ENCODE measurements around the gene CX3CL1. TPM values are rescaled to one million over a fixed set of nuclear protein-coding genes. Genes with fewer than 3 reads are reported as not detected.
A peak's percentile ranks its signal among the peaks of the same experiment; 100 is the strongest.

The CX3CL1 gene
- total and polyA plus RNA-seq, 7 experiments from 2014 or later, result not detected

DNA sequence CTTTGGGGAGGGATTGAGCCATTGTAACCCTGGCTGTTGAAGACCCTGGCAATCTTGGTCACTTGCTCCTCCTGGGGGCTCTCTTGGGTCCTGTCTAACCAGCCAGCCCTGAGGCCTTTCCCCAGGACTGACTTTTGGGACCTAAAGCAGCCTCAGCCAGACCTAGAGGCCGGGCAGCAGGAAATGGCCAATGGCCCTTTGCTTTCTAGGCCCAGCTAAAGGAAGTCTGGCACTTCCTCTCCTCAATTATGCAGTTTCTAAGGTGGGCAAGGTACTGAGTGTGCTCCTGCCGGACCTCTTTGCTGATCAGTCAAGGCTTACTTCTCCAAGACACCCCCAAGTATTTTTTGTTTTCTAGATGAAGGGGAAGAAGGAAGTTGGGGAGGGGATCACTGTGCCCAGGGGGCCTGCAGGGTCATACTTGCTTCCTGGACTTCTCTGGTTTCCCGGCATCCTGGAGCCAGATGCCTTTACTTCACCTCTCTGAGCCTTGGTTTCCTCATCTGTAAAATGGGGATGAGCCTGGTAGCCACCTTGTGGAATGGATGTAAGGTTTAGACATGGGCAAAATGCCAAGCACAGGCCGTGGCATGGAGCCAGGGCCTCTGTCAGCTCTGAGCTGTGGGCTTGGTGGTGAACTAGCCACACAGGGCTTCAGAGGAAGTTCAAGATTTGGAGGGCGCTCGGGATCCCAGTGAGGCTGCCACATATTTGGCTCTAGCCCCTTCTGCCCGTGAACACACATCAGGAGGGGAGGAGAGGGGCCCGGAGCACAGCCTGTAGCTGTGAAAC lies 8.6 kb downstream of the CX3CL1 start:
- Mint-ChIP-seq H3K36me3 (no peaks in the 10 kb centered on the region), H3K9me3 (no peaks in the 10 kb centered on the region), H3K4me3 (no peak overlapping the region), H3K27ac (peak overlapping the region in 2 of 9 donors; percentile 2 to 59), H3K4me1 (peaks cover 0 to 9% (median 4%) of the 10 kb centered on the region in 7 donors), H3K27me3 (no peaks in the 10 kb centered on the region)
- Histone ChIP-seq H3K4me3 (ENCODE audit: low read length) (no peak overlapping the region), H3K27me3 (ENCODE audit: control insufficient read depth in 2 of 2, insufficient read depth in 2 of 2, low read length in 2 of 2) (no peaks in the 10 kb centered on the region), H3K9me3 (ENCODE audit: control insufficient read depth in 2 of 3, low read length in 3 of 3) (no peaks in the 10 kb centered on the region), H3K27ac (ENCODE audit: low read depth, low read length) (no peak overlapping the region), H3K4me1 (ENCODE audit: control insufficient read depth in 2 of 2, insufficient read depth in 2 of 2, low read length in 2 of 2) (no peaks in the 10 kb centered on the region), H3K36me3 (ENCODE audit: control insufficient read depth in 2 of 3, insufficient read depth in 3 of 3, low read length in 3 of 3) (no peaks in the 10 kb centered on the region)
- POLR2A ChIA-PET, result no interaction called here
- CTCF ChIA-PET, result no interaction called here
- intact Hi-C loops (cut with micrococcal nuclease), result no loop called here
- ATAC-seq (peak; percentile 26), DNase-seq (peak in 3 of 9 donors; percentile 13 to 16 (median 13))

DNA sequence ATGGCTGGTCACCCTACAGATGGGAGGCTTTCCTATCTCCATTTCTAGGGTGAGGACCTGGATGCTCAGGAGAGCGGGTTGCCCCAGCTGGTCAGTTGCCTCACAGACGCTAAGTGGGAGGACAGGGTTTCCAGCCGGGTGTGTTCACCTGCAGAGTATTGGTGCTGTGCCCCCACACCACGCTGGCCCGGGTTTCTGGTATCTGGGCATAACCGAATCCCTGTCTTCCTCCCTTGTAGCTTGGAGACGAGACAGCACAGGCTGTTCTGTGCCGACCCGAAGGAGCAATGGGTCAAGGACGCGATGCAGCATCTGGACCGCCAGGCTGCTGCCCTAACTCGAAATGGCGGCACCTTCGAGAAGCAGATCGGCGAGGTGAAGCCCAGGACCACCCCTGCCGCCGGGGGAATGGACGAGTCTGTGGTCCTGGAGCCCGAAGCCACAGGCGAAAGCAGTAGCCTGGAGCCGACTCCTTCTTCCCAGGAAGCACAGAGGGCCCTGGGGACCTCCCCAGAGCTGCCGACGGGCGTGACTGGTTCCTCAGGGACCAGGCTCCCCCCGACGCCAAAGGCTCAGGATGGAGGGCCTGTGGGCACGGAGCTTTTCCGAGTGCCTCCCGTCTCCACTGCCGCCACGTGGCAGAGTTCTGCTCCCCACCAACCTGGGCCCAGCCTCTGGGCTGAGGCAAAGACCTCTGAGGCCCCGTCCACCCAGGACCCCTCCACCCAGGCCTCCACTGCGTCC lies 9.7 kb downstream of the CX3CL1 start:
- Histone ChIP-seq H3K4me3 (ENCODE audit: low read length) (no peak overlapping the region), H3K27me3 (ENCODE audit: control insufficient read depth in 2 of 2, insufficient read depth in 2 of 2, low read length in 2 of 2) (no peaks in the 10 kb centered on the region), H3K4me1 (ENCODE audit: control insufficient read depth in 2 of 2, insufficient read depth in 2 of 2, low read length in 2 of 2) (no peaks in the 10 kb centered on the region), H3K36me3 (ENCODE audit: control insufficient read depth in 2 of 3, insufficient read depth in 3 of 3, low read length in 3 of 3) (no peaks in the 10 kb centered on the region), H3K27ac (ENCODE audit: low read depth, low read length) (no peak overlapping the region), H3K9me3 (ENCODE audit: control insufficient read depth in 2 of 3, low read length in 3 of 3) (no peaks in the 10 kb centered on the region)
- Mint-ChIP-seq H3K27ac (no peak overlapping the region), H3K4me1 (peaks cover 0 to 9% (median 4%) of the 10 kb centered on the region in 7 donors), H3K36me3 (no peaks in the 10 kb centered on the region), H3K4me3 (no peak overlapping the region), H3K9me3 (no peaks in the 10 kb centered on the region), H3K27me3 (no peaks in the 10 kb centered on the region)
- no peak for ATAC-seq
- CTCF ChIA-PET, result interaction anchor here (0.8 kb wide), 1 partner anchor 12 kb away, joined by 3 read pairs; no protein-coding TSS in a partner anchor
- intact Hi-C loops (cut with micrococcal nuclease), result no loop called here
- no peak for DNase-seq
- POLR2A ChIA-PET, result interaction anchor here (0.6 kb wide), 1 partner anchor 13 kb away, joined by 3 read pairs; no protein-coding TSS in a partner anchor

GRCh38 chr16:57382535-57383275 lies 10.4 kb downstream of the CX3CL1 start:
- Histone ChIP-seq H3K4me1 (ENCODE audit: control insufficient read depth in 2 of 2, insufficient read depth in 2 of 2, low read length in 2 of 2) (no peaks in the 10 kb centered on the region), H3K9me3 (ENCODE audit: control insufficient read depth in 2 of 3, low read length in 3 of 3) (no peaks in the 10 kb centered on the region), H3K27ac (ENCODE audit: low read depth, low read length) (no peak overlapping the region), H3K36me3 (ENCODE audit: control insufficient read depth in 2 of 3, insufficient read depth in 3 of 3, low read length in 3 of 3) (no peaks in the 10 kb centered on the region), H3K27me3 (ENCODE audit: control insufficient read depth in 2 of 2, insufficient read depth in 2 of 2, low read length in 2 of 2) (no peaks in the 10 kb centered on the region), H3K4me3 (ENCODE audit: low read length) (no peak overlapping the region)
- DNase-seq (no peak), ATAC-seq (no peak)
- Mint-ChIP-seq H3K4me3 (no peak overlapping the region), H3K4me1 (peaks cover 0 to 9% (median 3%) of the 10 kb centered on the region in 7 donors), H3K36me3 (no peaks in the 10 kb centered on the region), H3K27me3 (no peaks in the 10 kb centered on the region), H3K27ac (no peak overlapping the region), H3K9me3 (no peaks in the 10 kb centered on the region)
- intact Hi-C loops (cut with micrococcal nuclease), result no loop called here
- CTCF ChIA-PET, result no interaction called here
- POLR2A ChIA-PET, result interaction anchor here (0.6 kb wide), 1 partner anchor 13 kb away, joined by 3 read pairs; no protein-coding TSS in a partner anchor

DNA sequence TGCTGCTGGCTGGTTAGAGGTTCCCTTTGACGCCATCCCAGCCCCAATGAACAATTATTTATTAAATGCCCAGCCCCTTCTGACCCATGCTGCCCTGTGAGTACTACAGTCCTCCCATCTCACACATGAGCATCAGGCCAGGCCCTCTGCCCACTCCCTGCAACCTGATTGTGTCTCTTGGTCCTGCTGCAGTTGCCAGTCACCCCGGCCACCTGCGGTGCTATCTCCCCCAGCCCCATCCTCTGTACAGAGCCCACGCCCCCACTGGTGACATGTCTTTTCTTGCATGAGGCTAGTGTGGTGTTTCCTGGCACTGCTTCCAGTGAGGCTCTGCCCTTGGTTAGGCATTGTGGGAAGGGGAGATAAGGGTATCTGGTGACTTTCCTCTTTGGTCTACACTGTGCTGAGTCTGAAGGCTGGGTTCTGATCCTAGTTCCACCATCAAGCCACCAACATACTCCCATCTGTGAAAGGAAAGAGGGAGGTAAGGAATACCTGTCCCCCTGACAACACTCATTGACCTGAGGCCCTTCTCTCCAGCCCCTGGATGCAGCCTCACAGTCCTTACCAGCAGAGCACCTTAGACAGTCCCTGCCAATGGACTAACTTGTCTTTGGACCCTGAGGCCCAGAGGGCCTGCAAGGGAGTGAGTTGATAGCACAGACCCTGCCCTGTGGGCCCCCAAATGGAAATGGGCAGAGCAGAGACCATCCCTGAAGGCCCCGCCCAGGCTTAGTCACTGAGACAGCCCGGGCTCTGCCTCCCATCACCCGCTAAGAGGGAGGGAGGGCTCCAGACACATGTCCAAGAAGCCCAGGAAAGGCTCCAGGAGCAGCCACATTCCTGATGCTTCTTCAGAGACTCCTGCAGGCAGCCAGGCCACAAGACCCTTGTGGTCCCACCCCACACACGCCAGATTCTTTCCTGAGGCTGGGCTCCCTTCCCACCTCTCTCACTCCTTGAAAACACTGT lies 11.3 kb downstream of the CX3CL1 start:
- ATAC-seq (peak; percentile 49), DNase-seq (no peak)
- intact Hi-C loops (cut with micrococcal nuclease), result no loop called here
- H3K27ac ChIP-seq (ENCODE audit: low read depth, low read length), result no peak overlapping the region
- Mint-ChIP-seq H3K36me3 (no peaks in the 10 kb centered on the region), H3K4me3 (no peak overlapping the region), H3K9me3 (no peaks in the 10 kb centered on the region), H3K27ac (no peak overlapping the region), H3K4me1 (peaks cover 0 to 9% (median 0%) of the 10 kb centered on the region in 7 donors), H3K27me3 (no peaks in the 10 kb centered on the region)
- no peaks in the 10 kb centered on the region for H3K9me3 ChIP-seq (ENCODE audit: control insufficient read depth in 2 of 3, low read length in 3 of 3)
- ChIA-PET POLR2A (no interaction called here), CTCF (no interaction called here)
- H3K4me3 ChIP-seq (ENCODE audit: low read length), result no peak overlapping the region
- H3K27me3 ChIP-seq (ENCODE audit: control insufficient read depth in 2 of 2, insufficient read depth in 2 of 2, low read length in 2 of 2), result no peaks in the 10 kb centered on the region
- H3K36me3 ChIP-seq (ENCODE audit: control insufficient read depth in 2 of 3, insufficient read depth in 3 of 3, low read length in 3 of 3), result no peaks in the 10 kb centered on the region
- H3K4me1 ChIP-seq (ENCODE audit: control insufficient read depth in 2 of 2, insufficient read depth in 2 of 2, low read length in 2 of 2), result no peaks in the 10 kb centered on the region

- DNase-seq (no peak), ATAC-seq (peak; percentile 63)
- no peaks in the 10 kb centered on the region for H3K36me3 ChIP-seq (ENCODE audit: control insufficient read depth in 2 of 3, insufficient read depth in 3 of 3, low read length in 3 of 3)
- H3K27ac Mint-ChIP-seq, result no peak overlapping the region
- no peaks in the 10 kb centered on the region for H3K9me3 ChIP-seq (ENCODE audit: control insufficient read depth in 2 of 3, low read length in 3 of 3)
- no peaks in the 10 kb centered on the region for H3K4me1 ChIP-seq (ENCODE audit: control insufficient read depth in 2 of 2, insufficient read depth in 2 of 2, low read length in 2 of 2)
- CTCF ChIA-PET, result no interaction called here
- no peak overlapping the region for H3K4me3 ChIP-seq (ENCODE audit: low read length)
- intact Hi-C loops (cut with micrococcal nuclease), result no loop called here
- no peak overlapping the region for H3K4me3 Mint-ChIP-seq
- POLR2A ChIA-PET, result no interaction called here
- no peaks in the 10 kb centered on the region for H3K27me3 Mint-ChIP-seq
- H3K9me3 Mint-ChIP-seq, result no peaks in the 10 kb centered on the region
- H3K4me1 Mint-ChIP-seq, result peaks cover 0 to 9% (median 0%) of the 10 kb centered on the region in 7 donors
- H3K27me3 ChIP-seq (ENCODE audit: control insufficient read depth in 2 of 2, insufficient read depth in 2 of 2, low read length in 2 of 2), result no peaks in the 10 kb centered on the region
- H3K36me3 Mint-ChIP-seq, result no peaks in the 10 kb centered on the region
- H3K27ac ChIP-seq (ENCODE audit: low read depth, low read length), result no peak overlapping the region
Measured at GRCh38 chr16:57384248-57385070, 12.2 kb downstream of the CX3CL1 start.
